Ovary (tissue), 9 donors: Measurements from ENCODE around the gene IMMT. TPM values are rescaled to one million over a fixed set of nuclear protein-coding genes. Genes with fewer than 3 reads are reported as not detected.

ENCODE experiments used
- DNase-seq, 5 donors: peaks; one replicate each; pipeline ENCODE4 v3.0.0-alpha.2; 2019 to 2020
- H3K27ac ChIP-seq, 2 donors: fragments of 200-600 bp; one replicate each; pipeline versions ENCODE4 v1.5.1 to v1.8.0; 2019 to 2022
- H3K27me3 ChIP-seq: fragments of 200-600 bp; one replicate; pipeline ENCODE4 v1.8.0; 2022
- H3K36me3 ChIP-seq: fragments of 200-600 bp; sonication (generic); one replicate; pipeline ENCODE4 v1.5.1; 2019
- H3K4me1 ChIP-seq: one replicate; pipeline ENCODE4 v1.8.1; 2013; ENCODE audit warnings: mild to moderate bottlenecking, moderate library complexity; ENCODE audit not compliant: insufficient read depth
- H3K4me3 ChIP-seq: fragments of 200-600 bp; sonication (generic); one replicate; pipeline ENCODE4 v1.5.1; 2017
- H3K9me3 ChIP-seq, 2 donors: fragments of 200-600 bp in 1 of 2; sonication (generic) in 1 of 2; one replicate each; pipeline versions ENCODE4 v1.5.1 to v1.8.1; 2013 to 2019; ENCODE audit warnings: mild to moderate bottlenecking in 1 of 2, moderate library complexity in 1 of 2
- EP300 ChIP-seq: sonication (generic); formaldehyde crosslinking; IDR thresholded peaks from one replicate; pipeline ENCODE4 v1.6.1; 2017; ENCODE audit warnings: antibody characterized with exemption
- POLR2A ChIP-seq: fragments of 450-650 bp; IDR thresholded peaks from one replicate; pipeline ENCODE4 v1.6.1; 2017; ENCODE audit warnings: antibody characterized with exemption, mild to moderate bottlenecking, moderate library complexity
- WGBS, 3 donors: extraction: QIAGEN DNeasy Blood & Tissue Kit in 1 of 3; methylation state at CpG; one replicate each; pipeline versions ENCODE4 v1.1.5 to v1.1.7; 2013 to 2017; 5-methylcytosine and 5-hydroxymethylcytosine counted together
- intact Hi-C, 4 donors: fragments of 100-400 bp; cut with DNase I; formaldehyde crosslinking; loops; one replicate each; pipeline versions ENCODE4 v1.11.0 to v1.15.1; 2022 to 2023
- polyA plus RNA-seq, 2 donors: library from polyadenylated mRNA; stranded (reverse); fragments of 200-250 nt in 1 of 2; fragments of 350-450 nt in 1 of 2; fragmentation: Illumina TruSeq in 1 of 2; extraction: RNeasy Lipid Tissue Mini Kit (QIAGEN cat#74804) in 1 of 2; gene quantifications; one replicate each; pipeline ENCODE4 v1.2.3, GENCODE V29; 2013 to 2014
- total RNA-seq, 7 donors: library from RNA; depleted of rRNA in 2 of 7; stranded (reverse); fragments of >200 nt in 2 of 7; fragmentation: NEBNext Ultra II Directional in 3 of 7; extraction: Animal tissue kit (Norgen Biotek cat#: 25700) in 3 of 7; gene quantifications; one replicate each; pipeline versions ENCODE4 v1.1.0 to v1.2.4, GENCODE V29; 2016 to 2023
- TF ChIP-seq, protein P1 (sequence below), 3 donors: fragments of 450-650 bp in 2 of 3; fragments of 200-600 bp in 1 of 3; IDR thresholded peaks; one replicate each; pipeline versions ENCODE4 v1.5.1 to v1.8.0; 2016 to 2022; ENCODE audit warnings: antibody characterized with exemption in 3 of 3, mild to moderate bottlenecking in 1 of 3
- donor health status: DM: no; HTN: no; CAD: no; lungs with moderate emphysema.
- donor health status: DM: no; HTN: no; CAD: no.
- donor health status: Bipolar disorder and iron deficiency.
- donor health status: DM: yes; HTN: yes; CAD: no.
- donor health status: DM: no; HTN: no; CAD: no.
- donor health status: DM: yes; HTN: yes; CAD: no.

The IMMT gene
- total and polyA plus RNA-seq, 9 donors = 22.8 to 99.4 (median 48.4) TPM

DNA sequence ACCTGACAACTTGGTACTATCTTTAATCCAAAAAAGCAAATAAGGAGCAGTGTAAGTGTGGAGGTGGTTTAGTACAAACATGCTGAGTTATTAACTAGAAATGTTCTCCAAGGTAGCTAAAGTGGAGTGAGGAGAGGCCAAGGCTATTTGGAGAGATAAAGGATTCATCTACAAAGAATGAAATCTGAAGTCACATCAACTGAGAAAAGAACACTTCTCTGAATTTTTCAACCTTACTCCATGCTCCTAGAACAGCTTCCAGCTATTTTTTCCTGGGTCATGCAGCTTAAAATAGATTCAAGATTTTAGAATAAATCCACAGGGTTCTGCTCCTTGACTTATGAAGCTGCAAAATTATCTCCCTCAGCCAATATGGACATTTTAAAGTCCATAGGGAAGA, 18.7 kb downstream of the IMMT start:
- intact Hi-C loops = no loop called here
- Histone ChIP-seq H3K4me1 (peaks cover 2% of the 10 kb centered on the region), H3K27ac (no peak overlapping the region), H3K36me3 (no peaks in the 10 kb centered on the region), H3K9me3 (no peaks in the 10 kb centered on the region), H3K27me3 (no peaks in the 10 kb centered on the region), H3K4me3 (no peak overlapping the region)
- DNase-seq = no peak
- TF ChIP-seq, protein P1, sequence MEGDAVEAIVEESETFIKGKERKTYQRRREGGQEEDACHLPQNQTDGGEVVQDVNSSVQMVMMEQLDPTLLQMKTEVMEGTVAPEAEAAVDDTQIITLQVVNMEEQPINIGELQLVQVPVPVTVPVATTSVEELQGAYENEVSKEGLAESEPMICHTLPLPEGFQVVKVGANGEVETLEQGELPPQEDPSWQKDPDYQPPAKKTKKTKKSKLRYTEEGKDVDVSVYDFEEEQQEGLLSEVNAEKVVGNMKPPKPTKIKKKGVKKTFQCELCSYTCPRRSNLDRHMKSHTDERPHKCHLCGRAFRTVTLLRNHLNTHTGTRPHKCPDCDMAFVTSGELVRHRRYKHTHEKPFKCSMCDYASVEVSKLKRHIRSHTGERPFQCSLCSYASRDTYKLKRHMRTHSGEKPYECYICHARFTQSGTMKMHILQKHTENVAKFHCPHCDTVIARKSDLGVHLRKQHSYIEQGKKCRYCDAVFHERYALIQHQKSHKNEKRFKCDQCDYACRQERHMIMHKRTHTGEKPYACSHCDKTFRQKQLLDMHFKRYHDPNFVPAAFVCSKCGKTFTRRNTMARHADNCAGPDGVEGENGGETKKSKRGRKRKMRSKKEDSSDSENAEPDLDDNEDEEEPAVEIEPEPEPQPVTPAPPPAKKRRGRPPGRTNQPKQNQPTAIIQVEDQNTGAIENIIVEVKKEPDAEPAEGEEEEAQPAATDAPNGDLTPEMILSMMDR (IDR thresholded peaks at IDR 0.05) = no peak
- TF ChIP-seq EP300 = no peak

DNA sequence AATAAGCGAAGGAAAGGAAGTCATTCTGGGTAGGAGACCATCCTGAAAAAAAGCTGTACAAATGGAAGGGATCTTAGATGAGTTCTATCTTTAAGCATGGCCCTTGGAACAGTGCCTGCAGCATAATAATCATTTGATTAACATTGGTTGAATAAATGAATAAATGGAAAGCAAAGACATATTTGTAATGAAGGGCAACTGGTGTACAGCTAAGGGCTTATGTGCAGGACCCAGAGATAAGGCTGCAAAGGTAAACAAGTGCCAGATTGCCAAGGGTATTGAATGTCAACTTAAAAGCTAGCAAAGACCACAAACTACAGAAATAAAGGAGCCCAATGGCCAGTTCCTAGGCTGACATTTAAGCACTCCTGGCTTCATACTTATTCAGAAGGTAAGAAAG, 19.4 kb downstream of the IMMT start:
- WGBS, 3 donors = 93 to 100% (median 95%) methylated on average over 1 of the region's 1 CpG
- TF ChIP-seq, protein P1 (IDR thresholded peaks at IDR 0.05) = no peak
- no peak for TF ChIP-seq POLR2A
- TF ChIP-seq EP300 = no peak
- Histone ChIP-seq H3K4me3 (no peak overlapping the region), H3K36me3 (no peaks in the 10 kb centered on the region), H3K27ac (no peak overlapping the region), H3K4me1 (peaks cover 2% of the 10 kb centered on the region), H3K27me3 (no peaks in the 10 kb centered on the region), H3K9me3 (no peaks in the 10 kb centered on the region)
- no peak for DNase-seq
- intact Hi-C loops = no loop called here

DNA sequence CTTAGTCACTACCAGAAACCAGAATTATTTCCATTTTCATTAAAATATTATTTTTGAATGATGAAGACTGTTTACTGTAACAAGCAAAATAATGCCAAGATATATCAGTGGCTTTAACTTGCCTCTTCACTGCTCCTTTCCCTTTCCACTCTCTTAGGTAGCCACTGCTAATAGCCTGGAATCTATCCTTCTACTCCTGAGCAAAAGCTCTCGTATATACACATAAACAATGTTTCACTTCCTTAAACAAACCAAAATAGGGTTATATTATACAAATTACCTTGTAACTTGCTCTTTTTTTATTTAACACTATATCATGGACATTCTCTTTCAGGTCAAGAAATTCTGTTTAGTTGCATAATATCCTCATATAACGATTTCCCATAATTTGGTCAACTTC, 20.8 kb downstream of the IMMT start:
- TF ChIP-seq EP300 (no peak), POLR2A (no peak)
- TF ChIP-seq, protein P1 (IDR thresholded peaks at IDR 0.05) = no peak
- DNase-seq = no peak
- no peaks in the 10 kb centered on the region for H3K27me3 ChIP-seq
- no peaks in the 10 kb centered on the region for H3K36me3 ChIP-seq
- WGBS, 3 donors = 39 to 66% (median 61%) methylated on average over 2 of the region's 2 CpGs
- intact Hi-C loops = no loop called here
- H3K27ac ChIP-seq = no peak overlapping the region
- peaks cover 2% of the 10 kb centered on the region for H3K4me1 ChIP-seq
- H3K4me3 ChIP-seq = no peak overlapping the region
- H3K9me3 ChIP-seq = no peaks in the 10 kb centered on the region

DNA sequence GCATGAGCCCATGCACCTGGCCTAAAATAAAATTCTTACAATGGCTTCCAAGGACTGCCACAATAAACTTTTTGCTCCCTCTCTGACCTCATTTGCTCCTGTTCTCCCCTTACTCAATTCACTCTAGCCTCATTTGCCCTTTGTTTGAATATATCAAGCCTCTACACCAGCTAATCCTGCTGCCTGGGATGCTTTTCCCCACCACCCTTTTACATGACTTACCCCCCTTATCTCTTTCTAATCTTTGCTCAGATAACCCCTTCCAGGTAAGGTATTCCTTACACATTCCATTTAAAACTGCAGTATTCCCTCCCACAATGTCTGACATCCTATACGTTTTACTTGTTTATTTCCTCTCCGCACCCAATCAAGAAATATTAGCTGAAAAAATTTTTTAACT, 22.7 kb downstream of the IMMT start:
- no peaks in the 10 kb centered on the region for H3K36me3 ChIP-seq

More for the DNA sequence above, 22.7 kb downstream of the IMMT start:
- WGBS, 3 donors = 18 to 79% (median 25%) methylated on average over 2 of the region's 2 CpGs
- Histone ChIP-seq H3K27me3 (no peaks in the 10 kb centered on the region), H3K4me3 (no peak overlapping the region), H3K27ac (no peak overlapping the region), H3K9me3 (no peaks in the 10 kb centered on the region), H3K4me1 (peaks cover 2% of the 10 kb centered on the region)
- intact Hi-C loops = no loop called here
- TF ChIP-seq, protein P1 (IDR thresholded peaks at IDR 0.05) = no peak
- no peak for DNase-seq
